Retinal pigment epithelial cell (primary cell): ENCODE data around the gene GCN1.
A peak's percentile ranks its signal among the peaks of the same experiment; 100 is the strongest.

Source experiments
- DNase-seq: peaks from one replicate; pipeline ENCODE4 v3.0.0-alpha.2; 2010; ENCODE audit warnings: low read depth
- H3K4me3 ChIP-seq: 2 replicates; pipeline ENCODE4 v1.5.1; 2011; ENCODE audit warnings: mild to moderate bottlenecking, low read length, control low read depth, moderate library complexity
- TF ChIP-seq, protein P1 (sequence below): conservative IDR thresholded peaks from 2 replicates; pipeline ENCODE4 v1.5.1; 2011; ENCODE audit warnings: low read depth, low read length, control low read depth, inconsistent platforms

Gene GCN1

DNA sequence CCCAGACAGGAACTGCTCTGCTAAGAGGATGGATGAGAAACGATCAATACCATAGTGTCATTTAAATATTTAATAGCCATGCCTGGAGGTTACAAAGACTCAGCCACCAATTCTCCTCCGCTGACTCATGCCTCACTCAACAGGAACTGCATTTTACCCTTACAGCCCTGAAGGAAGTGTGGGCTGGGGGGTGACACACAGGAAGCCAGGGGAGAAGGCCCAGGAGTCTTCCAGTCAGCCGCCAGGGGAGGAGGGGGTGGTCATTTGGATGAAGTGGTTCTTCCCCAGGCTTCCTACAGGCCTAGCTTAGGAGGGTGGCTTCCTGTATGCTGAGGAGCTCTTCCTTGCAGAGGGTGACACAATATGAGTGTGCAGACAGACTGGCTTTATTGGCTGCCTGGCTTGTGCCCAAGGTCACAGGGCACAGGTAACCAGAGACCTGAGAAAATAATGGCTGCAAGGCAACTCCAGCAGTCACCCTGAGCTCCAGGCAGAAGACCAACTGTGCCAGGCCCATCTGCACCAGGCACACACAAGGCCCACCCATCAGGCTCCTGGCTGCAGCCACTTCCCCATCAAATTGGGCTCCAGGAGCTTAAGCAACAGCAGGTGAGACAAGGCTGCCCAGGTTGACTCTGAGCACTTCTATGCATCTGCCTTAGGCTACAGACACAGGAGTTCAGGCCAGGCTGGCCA is 36.9 kb upstream of the GCN1 start:
- H3K4me3 ChIP-seq, result no peak overlapping the region
- peak; percentile 71 for DNase-seq
- TF ChIP-seq, protein P1, sequence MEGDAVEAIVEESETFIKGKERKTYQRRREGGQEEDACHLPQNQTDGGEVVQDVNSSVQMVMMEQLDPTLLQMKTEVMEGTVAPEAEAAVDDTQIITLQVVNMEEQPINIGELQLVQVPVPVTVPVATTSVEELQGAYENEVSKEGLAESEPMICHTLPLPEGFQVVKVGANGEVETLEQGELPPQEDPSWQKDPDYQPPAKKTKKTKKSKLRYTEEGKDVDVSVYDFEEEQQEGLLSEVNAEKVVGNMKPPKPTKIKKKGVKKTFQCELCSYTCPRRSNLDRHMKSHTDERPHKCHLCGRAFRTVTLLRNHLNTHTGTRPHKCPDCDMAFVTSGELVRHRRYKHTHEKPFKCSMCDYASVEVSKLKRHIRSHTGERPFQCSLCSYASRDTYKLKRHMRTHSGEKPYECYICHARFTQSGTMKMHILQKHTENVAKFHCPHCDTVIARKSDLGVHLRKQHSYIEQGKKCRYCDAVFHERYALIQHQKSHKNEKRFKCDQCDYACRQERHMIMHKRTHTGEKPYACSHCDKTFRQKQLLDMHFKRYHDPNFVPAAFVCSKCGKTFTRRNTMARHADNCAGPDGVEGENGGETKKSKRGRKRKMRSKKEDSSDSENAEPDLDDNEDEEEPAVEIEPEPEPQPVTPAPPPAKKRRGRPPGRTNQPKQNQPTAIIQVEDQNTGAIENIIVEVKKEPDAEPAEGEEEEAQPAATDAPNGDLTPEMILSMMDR, result peak; percentile 8

GRCh38 chr12:120230974-120231315 is 36.4 kb upstream of the GCN1 start:
- H3K4me3 ChIP-seq, result peak overlapping the region; percentile 25
- TF ChIP-seq, protein P1, result no peak
- no peak for DNase-seq

DNA sequence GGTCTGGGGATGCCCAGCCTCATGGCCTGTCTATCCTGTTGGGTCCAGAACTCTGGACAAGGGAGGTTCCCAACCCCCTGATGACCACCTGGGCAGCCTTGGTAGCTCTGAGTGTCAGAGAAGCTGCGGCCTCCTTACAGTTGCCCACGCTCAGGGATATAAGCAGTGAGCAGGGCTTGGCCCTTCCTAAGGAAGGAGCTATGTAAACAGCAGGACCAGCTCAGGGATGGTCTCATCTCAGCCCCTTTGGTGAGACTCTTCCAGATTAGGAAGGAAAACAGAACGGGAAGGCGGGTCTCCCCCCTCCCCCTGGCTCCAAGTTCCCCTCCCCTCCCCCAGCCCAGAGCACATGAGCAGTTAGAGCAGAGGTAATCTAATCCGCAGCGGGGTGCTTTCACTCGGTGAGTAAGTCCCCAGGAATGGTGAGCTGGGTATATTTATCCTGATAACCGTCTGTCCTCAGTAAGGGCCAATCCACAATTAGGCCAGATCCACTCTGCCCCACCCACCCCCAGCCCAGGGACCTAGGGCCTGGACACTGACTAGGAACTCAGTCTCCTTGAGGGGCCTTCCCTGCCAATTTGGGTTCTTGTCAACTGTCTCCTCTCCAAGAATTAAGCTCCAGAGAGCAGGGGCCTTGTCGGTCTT is 35.9 kb upstream of the GCN1 start:
- DNase-seq, result peak; percentile 94
- TF ChIP-seq, protein P1, result no peak
- peak overlapping the region; percentile 25 for H3K4me3 ChIP-seq

DNA sequence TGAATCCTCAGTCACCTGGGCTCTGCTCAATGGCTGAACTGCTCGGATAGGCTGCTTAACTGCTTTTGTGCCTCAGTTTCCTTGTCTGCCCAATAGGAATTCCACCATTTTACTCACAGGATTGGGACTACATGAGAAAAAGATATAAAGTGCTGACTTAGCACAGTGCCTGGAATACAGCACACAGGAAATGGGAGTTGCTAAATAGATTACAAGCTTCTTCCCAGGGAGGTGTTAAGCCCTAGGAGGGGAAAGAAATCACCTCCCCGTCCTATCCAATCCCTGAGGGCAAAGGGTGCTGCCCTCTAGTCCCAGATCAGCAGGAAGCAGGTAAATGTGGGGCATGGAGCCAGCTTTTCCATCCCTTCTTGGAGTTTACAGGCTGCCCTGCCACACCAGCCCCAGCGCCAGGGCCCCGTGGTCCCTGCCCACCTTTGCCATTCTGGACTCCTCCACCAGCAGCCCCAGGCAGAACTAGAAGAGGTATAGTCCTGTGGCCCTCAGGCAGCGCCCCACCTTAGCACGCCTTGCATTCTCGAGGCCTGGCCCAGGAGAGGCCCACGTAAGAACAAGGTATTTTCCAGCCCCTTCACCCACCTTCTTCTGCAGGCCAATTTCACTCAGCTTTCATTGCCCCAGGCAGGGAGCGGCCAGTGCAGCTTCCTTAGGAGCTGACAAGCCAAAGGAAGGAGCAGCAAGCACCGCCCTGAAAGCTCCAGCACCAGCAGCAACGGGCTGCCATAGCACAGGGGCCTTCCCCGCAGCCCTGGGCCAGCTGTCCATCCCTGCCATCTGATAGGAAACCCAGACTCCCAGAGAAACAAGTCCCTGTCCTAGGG is 35.2 kb upstream of the GCN1 start:
- no peak for DNase-seq
- TF ChIP-seq, protein P1, result no peak
- H3K4me3 ChIP-seq, result no peak overlapping the region

- TF ChIP-seq, protein P1, result no peak
- DNase-seq, result no peak
- no peak overlapping the region for H3K4me3 ChIP-seq
These were observed 34.6 kb upstream of the GCN1 start for GRCh38 chr12:120229071-120229486.

DNA sequence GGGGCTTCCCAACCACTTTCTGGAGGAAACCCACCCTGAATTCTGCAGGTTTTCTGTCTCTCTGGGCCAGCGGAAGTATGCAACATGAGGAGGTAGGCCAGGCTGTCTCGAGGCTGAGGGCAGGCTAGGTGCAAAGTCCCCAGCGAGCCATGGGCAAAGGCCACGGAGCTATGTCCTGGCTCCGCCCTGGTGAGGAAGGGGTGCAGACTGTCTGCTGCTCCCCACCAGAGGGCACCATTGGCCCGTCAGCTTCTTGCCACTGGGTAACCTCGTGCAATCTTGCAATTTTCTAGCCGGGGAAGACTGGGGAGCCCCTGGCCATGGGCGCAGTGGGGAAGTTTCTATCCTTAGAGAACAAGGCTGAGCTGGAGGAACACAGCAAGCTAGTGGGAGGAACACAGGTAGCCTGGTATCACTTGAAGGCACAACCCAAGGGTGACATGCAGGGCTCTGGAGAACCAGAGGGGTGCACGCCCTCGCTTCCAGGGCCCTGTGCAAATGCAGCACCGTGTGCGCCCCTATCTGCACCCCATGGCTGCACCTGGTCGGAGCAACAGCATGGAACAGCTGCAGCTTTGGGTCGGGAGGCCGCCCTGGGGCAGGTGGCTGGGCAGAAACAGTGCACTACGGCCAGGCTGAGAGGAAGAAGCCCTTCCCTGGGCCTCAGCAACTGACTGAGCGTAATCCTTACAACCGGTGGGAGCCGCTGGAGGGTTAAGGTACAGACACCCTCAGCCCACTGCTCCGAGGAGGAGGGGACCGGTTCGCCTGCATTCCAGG is 34.0 kb upstream of the GCN1 start:
- no peak for DNase-seq
- TF ChIP-seq, protein P1, result peak; percentile 95
- H3K4me3 ChIP-seq, result peak overlapping the region; percentile 10
